ENCODE measurements around the gene B4GALNT1.
"Not testable (repeated sequence)": the region's sequence is repeated elsewhere in the genome, so short reads cannot be mapped to it uniquely, and the experiment has no call there.

The B4GALNT1 gene

DNA sequence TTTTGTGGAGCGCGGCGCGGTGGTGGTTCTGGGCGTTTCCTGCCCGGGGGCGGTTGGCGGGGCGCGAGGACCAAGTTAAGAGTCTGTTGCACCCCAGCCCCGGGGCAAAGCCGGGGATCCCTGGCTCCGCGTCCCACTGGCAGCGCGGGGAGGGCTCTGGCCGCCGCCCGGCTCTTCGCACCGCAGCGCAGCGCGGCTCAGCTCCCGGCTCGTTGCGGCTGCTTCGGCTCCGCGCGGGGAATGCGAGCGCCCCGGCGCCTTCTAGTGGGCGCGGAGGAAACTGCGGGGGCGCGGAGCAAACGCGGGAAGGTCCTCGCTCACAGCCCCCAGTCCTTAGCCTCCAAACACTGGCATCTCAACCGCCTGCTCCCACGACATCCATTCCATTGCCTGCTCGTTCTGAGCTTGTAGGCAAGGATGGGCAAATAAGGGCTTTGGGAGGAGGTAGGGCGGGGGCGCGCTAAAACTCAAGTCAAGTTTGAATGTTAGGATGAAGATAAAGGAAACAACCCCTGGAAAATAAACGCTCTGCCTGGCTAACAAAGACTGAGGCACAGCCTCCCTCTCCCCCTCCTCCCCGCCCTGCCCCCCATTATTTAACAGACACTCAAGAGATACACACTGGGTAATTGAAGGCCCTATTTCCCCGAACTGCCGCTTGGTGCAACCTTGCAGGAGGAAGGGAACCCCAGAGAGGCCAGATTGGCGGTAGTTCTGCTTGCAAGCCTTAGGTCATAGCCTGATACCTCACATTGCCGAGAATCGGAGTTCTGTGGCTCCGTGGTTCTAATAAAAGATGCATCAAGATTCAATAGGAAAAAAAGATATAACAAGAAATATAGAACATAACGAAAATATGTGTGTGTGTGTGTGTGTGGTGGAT, at the start of gene B4GALNT1:
Gene B4GALNT1, minus strand, starts transcription at position 244 of the 883 bp plus-strand sequence. CDS start 1,069 bp downstream, outside the sequence.
- no peak for DNase-seq

DNA sequence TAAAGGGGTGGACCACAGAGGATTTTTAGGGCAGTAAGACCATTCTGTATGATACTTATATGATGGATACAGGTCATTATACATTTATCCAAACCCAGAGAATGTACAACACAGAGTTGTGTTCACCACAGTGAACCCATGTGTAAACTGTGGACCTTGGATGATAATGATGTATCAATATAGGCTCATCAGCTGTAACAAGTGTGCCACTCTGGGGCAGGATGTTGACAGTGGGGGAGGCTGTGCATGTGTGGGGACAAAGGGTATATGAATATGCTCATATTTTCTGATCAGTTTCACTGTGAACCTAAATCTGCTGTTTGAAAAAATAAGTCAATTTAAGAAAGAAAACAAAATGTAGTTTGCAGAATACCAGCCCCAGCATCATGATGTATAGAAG, 46.7 kb upstream of the B4GALNT1 start:
- no peak for DNase-seq

DNA sequence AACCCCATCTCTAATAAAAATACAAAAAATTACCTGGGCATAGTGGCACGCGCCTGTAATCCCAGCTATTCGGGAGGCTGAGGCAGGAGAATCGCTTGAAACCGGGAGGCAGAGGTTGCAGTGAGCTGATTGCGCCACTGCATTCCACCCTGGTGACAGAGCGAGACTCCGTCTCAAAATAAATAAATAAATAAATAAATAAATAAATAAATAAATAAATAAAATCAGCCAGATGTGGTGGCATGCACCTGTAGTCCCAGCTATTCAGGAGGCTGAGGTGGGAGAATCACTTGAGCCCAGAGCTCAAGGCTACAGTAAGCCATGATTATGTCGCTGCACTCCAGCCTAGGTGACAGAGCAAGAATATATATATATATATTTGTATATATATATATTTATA, 44.9 kb upstream of the B4GALNT1 start:
- not testable (repeated sequence) for DNase-seq

DNA sequence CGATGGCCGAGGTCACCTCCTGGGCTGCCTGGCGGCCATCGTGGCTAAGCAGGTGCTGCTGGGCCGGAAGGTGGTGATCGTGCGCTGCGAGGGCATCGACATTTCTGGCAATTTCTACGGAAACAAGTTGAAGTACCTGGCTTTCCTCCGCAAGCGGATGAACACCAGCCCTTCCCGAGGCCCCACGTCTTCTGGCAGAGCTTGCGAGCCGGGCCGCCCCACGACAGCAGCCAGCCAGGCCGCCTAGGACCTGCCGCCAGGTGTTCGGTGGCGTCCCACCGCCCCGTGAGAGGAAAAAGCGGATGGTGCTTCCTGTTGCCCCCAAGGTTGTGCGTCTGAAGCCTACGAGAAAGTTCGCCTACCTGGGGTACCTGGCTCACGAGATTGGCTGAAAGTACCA, 41.7 kb upstream of the B4GALNT1 start:
- no peak for DNase-seq

DNA sequence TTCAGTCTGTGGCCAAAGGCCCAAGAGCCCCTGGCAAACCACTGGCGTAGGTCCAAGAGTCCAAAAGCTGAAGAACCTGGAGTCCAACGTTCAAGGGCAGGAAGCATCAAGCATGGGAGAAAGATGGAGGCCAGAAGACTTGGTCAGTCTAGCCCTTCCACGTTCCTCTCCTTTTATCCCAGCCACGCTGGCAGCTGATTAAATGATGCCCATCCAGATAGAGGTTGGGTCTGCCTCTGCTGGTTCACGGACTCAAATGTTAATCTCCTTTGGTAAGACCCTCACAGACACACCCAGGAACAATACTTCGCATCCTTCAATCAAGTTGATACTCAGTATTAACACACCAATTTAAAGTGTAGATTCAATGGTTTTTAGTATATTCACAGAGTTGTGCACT, 39.8 kb upstream of the B4GALNT1 start:
- no peak for DNase-seq

DNA sequence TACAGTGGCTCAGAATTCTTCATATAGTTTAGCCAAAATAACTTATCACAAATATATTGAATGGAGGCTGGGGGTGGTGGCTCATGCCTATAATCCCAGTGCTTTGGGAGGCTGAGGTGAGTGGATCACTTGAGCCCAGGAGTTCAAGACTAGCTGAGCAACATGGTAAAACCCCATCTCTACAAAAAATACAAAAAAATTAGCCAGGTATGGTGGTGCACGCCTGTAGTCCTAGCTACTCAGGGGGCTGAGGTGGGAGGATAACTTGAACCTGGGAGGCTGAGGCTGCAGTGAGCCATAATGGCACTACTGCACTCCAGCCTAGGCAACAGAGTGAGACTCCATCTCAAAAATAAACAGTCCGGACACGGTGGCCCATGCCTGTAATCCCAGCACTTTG, 38.8 kb upstream of the B4GALNT1 start:
- not testable (repeated sequence) for DNase-seq

DNA sequence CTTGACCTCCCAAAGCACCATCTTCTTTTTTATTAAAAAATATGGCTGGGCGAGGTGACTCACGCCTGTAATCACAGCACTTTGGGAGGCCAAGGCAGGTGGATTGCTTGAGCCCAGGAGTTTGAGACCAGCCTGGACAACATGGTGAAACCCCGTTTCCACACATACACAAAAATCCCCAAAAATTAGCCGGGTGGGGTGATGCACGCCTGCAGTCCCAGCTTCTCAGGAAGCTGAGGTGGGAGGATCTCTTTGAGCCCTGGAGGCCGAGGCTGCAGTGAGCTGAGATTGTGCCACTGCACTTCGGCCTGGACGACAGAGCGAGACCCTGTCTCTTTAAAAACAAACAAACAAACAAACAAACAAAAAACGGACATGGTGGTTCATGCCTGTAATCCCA, 36.7 kb upstream of the B4GALNT1 start:
- DNase-seq, result not testable (repeated sequence)

DNA sequence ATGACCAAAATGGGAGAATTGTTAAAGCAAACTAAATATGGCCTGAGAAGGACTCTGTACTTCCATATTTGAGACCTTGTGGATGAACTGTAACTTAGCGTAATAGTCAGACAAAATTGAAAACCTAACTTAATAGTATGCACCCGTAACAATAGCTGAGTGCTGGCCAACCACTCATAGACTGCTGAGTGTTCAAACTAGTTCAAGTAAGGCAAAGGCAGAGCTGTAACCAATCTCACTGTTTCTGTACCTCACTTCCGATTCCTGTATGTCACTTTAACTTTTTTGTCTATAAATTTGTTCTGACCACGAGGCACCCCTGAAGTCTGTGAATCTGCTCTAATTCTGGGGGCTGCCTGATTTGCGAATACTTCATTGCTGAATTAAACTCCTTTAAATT, 33.9 kb upstream of the B4GALNT1 start:
- DNase-seq, result no peak

DNA sequence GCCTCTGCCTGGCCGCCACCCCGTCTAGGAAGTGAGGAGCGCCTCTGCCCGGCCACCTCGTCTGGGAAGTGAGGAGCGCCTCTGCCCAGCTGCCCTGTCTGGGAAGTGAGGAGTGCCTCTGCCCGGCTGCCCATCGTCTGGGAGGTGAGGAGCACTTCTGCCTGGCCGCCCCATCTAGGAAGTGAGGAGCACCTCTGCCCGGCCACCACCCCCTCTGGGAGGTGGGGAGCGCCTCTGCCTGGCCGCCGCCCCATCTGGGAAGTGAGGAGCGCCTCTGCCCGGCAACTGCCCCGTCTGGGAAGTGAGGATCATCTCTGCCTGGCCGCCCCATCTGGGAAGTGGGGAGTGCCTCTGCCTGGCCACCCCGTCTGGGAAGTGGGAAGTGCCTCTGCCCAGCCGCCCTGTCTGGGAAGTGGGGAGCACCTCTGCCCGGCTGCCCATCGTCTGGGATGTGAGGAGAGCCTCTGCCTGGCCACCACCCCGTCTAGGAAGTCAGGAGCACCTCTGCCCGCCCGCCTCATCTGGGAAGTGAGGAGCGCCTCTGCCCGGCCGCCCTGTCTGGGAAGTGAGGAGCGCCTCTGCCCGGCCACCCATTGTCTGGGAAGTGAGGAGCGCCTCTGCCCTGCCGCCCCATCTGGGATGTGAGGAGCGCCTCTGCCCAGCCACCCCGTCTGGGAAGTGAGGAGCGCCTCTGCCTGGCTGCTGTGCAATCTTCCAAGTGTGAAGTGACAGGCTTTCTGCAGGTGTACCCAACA, 32.2 kb upstream of the B4GALNT1 start:
- not testable (repeated sequence) for DNase-seq

DNA sequence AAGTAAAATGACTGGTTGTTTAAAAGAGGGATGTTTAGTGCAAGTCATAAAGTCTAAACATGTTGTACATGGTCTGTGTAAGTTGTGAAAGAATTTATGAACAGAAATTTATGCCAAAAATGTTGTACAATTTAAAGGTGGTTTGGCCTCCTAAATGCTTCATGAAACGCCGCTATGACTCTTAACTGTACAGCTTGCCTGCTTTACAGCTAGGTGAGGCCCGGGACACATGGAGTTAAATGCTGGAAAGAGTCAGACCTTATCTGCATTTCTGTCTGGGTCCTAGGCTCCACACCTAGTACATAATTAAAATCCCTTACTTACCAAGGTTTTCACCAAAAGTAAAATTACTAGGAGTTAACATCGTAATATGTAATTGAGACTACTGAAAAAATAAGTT, 28.4 kb upstream of the B4GALNT1 start:
- DNase-seq, result no peak

DNA sequence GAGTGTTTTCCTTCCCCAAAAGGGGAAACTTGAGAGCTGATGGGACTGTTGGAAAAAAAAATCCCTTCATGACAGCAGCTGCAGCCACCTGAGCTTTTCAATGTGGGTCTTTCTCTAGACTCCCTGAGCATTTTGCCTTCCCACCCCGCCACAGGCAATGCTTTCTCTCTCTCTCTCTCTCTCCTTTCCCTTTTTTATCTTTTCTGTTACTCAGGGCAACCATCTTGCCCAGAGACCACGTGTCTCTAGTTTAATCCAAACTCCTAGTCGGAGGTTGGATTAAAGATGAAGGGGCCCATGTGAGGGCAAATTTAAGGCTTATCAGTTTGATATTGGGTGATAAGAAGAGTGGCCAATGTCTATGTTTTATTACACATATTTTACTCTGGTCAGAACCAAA, 25.9 kb upstream of the B4GALNT1 start:
- no peak for DNase-seq

DNA sequence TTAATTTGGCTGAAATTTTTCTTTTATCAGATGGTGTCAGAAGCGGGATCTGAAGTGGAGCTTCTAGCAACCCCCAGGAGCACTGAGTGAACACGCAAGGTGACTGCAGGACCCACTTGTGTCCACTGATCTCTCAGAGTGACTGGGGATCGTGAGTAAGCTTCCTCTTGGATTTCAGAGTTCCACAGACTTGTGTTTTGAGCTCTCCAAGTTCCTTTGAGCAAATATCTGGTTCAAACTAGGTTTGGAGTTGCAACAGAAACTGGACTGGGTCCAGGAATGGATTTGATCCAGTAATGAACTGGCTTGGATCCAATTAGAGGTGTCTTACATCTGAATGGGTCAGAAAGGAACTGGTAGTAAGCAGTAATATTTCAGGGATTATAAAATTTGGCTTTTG, 24.7 kb upstream of the B4GALNT1 start:
- DNase-seq, result no peak

DNA sequence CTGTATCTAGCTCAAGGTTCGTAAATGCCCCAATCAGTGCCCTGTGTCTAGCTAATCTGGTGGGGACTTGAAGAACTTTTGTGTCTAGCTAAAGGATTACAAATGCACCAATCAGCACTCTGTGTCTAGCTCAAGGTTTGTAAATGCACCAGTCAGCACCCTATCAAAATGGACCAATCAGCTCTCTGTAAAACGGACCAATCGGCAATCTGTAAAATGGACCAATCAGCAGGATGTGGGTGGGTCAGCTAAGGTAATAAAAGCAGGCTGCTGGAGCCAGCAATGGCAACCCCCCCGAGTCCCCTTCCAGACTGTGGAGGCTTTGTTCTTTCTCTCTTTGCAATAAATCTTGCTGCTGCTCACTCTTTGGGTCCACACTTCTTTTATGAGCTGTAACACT, 23.4 kb upstream of the B4GALNT1 start:
- not testable (repeated sequence) for DNase-seq

DNA sequence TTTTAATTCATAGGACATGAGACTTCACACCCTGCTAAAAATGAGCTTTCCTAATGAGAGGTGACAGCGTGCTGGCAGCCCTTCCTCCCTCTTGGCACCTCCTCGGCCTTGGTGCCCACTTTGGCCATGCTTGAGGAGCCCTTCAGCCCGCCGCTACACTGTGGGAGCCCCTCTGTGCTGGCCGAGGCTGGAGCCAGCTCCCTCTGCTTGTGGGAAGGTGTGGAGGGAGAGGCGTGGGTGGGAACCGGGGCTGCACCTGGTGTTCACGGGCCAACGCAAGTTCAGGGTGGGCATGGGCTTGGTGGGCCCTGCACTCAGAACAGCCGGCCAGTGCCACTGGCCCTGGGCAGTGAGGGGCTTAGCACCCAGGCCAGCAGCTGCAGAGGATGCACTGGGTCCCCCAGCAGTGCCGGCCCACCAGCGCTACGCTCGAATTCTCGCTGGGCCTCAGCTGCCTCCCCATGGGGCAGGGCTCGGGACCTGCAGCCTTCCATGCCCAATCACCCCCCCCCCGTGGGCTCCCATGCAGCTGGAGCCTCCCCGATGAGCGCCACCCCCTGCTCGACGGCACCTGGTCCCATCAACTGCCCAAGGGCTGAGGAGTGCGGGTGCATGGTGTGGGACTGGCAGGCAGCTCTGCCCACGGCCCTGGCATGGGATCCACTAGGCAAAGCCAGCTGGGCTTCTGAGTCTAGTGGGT, 22.7 kb upstream of the B4GALNT1 start:
- DNase-seq, result no peak

DNA sequence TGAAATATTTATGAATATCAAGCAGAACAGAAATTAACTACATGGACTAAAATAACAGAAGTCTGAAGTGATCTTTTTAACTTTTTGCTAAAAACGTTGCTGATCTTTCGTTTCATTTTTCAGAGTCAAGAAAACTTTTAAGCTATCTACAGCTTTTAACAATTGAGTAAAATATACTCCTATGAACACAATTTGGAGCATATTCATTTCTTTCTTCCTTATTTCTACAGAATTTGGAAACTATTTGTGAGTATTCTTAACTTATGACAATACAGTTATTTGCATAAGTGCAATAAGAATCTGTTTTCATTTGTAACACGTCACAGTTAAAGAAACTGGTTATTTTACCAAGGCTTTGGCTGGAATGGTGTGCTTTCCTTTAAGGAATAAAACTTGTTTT, 21.0 kb upstream of the B4GALNT1 start:
- DNase-seq, result no peak

DNA sequence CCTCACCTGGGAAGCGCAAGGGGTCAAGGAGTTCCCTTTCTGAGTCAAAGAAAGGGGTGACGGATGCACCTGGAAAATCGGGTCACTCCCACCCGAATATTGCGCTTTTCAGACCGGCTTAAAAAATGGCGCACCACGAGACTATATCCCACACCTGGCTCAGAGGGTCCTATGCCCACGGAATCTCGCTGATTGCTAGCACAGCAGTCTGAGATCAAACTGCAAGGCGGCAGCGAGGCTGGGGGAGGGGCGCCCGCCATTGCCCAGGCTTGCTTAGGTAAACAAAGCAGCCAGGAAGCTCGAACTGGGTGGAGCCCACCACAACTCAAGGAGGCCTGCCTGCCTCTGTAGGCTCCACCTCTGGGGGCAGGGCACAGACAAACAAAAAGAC, 13.7 kb upstream of the B4GALNT1 start:
- DNase-seq, result not testable (repeated sequence)

DNA sequence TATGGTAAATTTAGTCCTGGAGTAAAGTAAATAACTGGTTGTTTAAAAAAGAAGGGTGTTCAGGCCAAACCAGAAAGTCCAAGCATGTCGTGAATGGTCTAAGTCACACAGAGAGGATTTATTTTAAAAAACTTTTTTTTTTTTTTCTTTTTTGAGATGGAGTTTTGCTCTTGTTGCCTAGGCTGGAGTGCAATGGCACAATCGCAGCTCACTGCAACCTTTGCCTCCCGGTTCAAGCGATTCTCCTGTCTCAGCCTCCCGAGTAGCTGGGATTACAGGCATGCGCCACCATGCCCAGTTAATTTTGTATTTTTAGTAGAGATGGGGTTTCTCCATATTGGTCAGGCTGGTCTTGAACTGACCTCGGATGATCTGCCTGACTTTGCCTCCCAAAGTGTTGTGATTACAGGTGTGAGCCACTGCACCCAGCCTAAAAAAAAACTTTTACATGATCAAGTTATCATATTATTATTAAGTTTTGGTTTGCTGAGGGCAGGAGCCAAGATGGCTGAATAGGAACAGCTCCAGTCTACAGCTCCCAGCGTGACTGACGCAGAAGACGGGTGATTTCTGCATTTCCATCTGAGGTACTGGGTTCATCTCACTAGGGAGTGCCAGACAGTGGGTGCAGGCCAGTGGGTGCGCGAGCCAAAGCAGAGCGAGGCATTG, 13.1 kb upstream of the B4GALNT1 start:
- DNase-seq, result not testable (repeated sequence)

DNA sequence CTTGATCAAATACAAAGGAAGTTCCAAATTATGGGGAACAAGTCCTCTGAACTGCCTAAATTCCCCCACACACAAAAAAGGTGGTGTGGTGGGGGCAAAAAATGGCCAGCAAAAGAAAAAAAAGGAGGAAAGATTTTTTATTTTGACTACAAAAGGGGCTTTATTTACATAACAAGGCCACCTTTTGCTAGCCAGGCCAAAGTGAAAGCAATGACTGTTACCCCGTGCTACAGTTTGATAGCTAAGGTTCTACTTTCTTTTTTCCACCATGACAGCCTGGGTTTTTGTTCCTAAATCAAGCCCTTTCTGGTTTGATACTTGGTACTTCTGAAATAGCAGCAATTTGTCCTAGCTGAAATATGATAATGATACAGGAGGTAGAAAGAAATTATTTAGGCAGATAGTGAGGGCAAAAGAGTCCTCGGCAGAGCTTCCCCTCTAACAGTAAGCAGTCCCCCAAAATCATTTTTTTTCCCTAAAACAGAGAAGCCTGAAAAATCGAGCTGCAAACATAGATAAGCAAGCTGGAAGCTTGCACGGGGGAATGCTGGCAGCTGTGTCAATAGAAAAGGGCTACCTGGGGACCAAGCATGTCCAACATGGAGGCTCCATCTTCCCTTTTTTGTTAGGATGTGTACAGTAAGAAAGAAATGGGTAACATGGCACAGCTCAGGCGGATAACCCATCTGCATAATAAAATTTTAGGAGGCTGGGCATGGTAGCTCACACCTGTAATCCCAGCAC, 8.9 kb upstream of the B4GALNT1 start:
- DNase-seq, result no peak

DNA sequence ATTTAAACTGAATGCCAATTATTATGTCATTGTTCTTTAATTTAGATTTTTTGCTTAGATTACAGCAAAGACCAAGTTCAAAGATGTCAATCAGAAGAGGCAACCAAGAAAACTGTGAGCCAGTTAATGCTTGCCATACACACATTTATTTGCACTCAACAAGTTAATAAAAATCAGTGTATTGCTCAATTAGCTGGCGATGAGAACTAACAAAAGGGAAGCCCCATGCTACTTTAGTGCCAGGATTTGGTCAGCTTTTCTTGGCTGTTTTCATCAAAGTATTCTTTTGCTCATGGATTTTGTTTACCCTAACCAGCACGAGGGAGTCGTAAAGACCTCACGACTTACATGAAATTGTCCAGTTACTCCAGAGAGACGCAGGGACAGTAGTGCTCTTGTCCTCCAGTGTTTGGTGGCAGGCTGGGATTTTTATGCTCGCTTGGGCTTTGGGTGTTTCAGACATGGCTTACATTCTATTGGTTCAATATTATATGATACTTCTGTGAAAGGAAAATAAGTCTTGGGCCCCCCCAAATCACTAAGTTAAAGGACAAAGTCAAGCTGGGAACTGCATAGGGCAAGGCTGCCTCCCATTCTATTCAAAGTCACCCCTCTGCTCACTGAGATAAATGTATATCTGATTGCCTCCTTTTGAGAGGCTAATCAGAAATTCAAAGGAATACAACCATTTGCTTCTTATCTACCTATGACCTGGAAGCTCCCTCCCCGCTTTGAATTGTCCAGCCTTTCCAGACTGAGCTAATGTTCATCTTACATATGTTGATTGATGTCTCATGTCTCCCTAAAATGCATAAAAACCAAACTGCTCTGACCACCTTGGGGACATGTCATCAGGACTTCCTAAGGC, 7.4 kb upstream of the B4GALNT1 start:
- DNase-seq, result no peak

DNA sequence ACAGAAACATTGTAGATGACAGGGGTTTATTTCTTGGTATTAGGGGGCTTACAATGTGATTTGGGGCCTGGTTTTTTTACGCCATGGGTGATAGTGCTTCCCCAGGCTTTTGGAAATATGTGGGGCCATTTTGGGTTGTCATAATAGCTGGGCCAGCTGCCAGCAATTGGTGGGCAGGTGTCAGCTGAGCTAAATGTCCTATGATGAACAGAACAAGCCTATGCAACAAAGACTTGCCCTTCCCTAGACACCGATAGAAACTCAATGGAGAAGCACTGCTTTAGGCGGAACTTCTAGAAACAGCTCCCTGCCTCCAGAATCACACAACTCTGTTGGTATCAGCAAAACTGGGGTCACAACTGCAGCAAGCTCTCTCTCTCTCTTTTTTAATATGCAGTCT, 5.1 kb upstream of the B4GALNT1 start:
- DNase-seq, result no peak

DNA sequence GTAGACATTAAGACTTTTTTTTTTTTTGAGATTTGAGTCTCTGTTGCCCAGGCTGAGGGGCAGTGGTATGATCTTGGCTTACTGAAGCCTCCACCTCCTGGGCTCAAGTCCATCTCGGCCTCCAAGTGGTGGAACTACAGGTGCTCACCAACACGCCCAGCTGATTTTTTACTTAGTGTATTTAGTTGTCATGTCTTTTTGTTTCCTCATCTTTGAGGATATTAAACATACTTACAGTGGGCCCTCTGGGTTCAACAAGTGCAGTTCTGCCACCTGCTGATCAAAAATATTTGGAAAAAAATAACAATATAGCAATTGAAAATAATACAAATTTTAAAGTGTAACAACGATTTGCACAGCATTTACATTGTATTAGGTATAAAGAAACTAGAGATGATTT, 4.4 kb upstream of the B4GALNT1 start:
- no peak for DNase-seq
